Cerebellar nuclear complex (tissue), 1 donor: Measurements from ENCODE around the gene PPP2R3B.
"Not testable (repeated sequence)": the region's sequence is repeated elsewhere in the genome, so short reads cannot be mapped to it uniquely, and the experiment has no call there.

Experiments
- DNase-seq, 2 experiments: peaks; one replicate each; lab custom pipeline; 2025; lab: John Stamatoyannopoulos, UW

PPP2R3B gene

GRCh38 chrX:386768-387575 is at the start of gene PPP2R3B:
Gene PPP2R3B, minus strand, starts transcription at chrX:386907. Its CDS starts 216 bp downstream, at chrX:386691.
- no peak for DNase-seq

- no peak for DNase-seq
Measured at GRCh38 chrX:435536-436122, 48.9 kb upstream of the PPP2R3B start.

- DNase-seq, result no peak
Measured at GRCh38 chrX:434946-435345, 48.2 kb upstream of the PPP2R3B start.

GRCh38 chrX:433771-434170 is 47.1 kb upstream of the PPP2R3B start:
- DNase-seq, result no peak

- DNase-seq, result not testable (repeated sequence)
Measured at GRCh38 chrX:432666-433065, 46.0 kb upstream of the PPP2R3B start.

- no peak for DNase-seq
Measured at GRCh38 chrX:431492-432111, 44.9 kb upstream of the PPP2R3B start.

GRCh38 chrX:431056-431455 is 44.3 kb upstream of the PPP2R3B start:
- no peak for DNase-seq

GRCh38 chrX:429266-429825 is 42.6 kb upstream of the PPP2R3B start:
- DNase-seq, result no peak

- DNase-seq, result no peak
Measured at GRCh38 chrX:427812-428725, 41.4 kb upstream of the PPP2R3B start.

GRCh38 chrX:426881-427280 is 40.2 kb upstream of the PPP2R3B start:
- no peak for DNase-seq

GRCh38 chrX:425056-425455 is 38.3 kb upstream of the PPP2R3B start:
- no peak for DNase-seq

GRCh38 chrX:421646-422391 is 35.1 kb upstream of the PPP2R3B start:
- DNase-seq, result no peak

- DNase-seq, result no peak
Measured at GRCh38 chrX:420496-421223, 34.0 kb upstream of the PPP2R3B start.

- DNase-seq, result no peak
Measured at GRCh38 chrX:418927-419729, 32.4 kb upstream of the PPP2R3B start.

- DNase-seq, result not testable (repeated sequence)
Measured at GRCh38 chrX:415498-415897, 28.8 kb upstream of the PPP2R3B start.

- DNase-seq, result no peak
Measured at GRCh38 chrX:413322-414201, 26.9 kb upstream of the PPP2R3B start.

- no peak for DNase-seq
Measured at GRCh38 chrX:410296-410695, 23.6 kb upstream of the PPP2R3B start.

- DNase-seq, result no peak
Measured at GRCh38 chrX:405149-405548, 18.4 kb upstream of the PPP2R3B start.
